HuH-7 (cell line): ENCODE data around the gene LINS1.

Experiments used
- DNase-seq: peaks from one replicate; pipeline ENCODE4 v3.0.0; 2011; ENCODE audit warnings: low spot score

The LINS1 gene

GRCh38 chr15:100553468-100553867 lies 48.5 kb downstream of the LINS1 start:
- DNase-seq: no peak

DNA sequence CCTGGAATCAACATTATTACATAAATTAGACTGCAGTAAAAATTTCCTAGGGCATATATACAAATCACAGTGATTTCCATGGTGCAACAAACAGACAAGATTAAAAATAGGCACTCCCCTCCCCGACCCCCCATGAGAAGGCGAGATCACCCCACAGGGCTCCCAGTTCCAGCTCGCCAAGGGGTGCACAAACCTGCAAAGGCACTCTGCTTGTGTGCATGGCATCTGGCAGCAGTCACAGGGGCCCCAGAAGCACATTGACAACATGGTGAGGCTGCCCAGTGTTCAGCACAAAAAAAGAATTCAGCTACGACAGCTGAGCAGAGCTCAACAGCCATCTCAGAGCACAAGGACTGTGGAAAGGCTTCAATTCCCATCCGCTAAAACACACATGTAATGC lies 54.0 kb downstream of the LINS1 start:
- no peak for DNase-seq

DNA sequence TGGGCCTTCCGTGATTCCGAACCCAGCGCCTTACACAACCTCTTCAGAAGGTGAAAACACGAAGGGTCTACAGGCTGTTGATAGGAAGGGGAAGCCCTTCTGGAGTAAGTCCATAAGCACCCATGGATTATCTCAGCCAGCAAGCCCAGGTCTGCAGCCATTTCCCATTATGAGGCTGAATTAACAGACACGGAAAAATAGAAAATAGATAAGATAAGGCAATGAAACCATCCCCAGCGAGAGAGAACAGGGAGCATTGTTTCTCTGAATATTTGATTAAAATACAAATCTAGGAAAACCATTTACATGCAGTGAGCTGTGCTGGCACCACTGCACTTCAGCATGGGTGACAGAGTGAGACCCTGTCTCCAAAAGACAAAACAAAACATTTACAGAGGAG lies 57.0 kb downstream of the LINS1 start:
- DNase-seq: no peak

DNA sequence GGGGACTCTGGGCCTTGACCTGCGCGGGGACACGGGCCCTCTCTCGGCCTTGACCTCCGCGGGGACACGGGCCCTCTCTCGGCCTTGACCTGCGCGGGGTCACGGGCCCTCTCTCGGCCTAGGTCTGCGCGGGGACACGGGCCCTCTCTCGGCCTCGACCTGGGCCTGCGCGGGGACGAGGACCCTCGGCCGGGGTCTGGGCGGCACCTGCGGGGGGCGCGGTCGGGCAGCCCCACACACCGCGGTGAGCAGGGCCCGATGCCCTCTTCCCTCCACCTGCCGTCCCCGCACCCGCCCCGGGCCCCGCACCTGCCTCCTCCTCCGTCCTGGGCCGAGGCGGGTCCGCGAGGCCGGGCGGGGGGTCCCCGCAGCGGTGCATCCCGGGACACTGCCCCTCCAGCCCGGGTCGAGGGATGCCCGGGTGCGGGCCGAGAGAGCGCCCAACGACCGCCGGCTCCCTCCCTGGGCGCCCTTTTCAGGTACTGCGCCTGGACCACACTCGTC lies 57.6 kb downstream of the LINS1 start:
- no peak for DNase-seq

- no peak for DNase-seq
Observed at GRCh38 chr15:100542290-100542689, 59.7 kb downstream of the LINS1 start.

DNA sequence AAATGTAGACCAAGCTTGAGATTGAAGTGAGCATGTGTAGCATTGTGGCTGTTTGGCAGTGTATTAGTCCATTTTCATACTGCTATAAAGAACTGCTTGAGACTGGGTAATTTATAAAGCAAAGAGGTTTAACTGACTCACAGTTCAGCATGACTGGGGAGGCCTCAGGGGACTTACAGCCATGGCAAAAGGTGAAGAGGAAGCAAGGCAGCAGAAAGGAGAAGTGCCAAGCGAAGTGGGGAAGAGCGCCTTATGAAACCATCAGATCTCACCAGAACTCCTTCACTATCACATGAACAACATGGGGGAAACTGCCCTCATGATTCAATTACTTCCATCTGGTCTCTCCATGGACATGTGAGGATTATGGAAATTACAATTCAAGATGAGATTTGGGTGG lies 64.7 kb downstream of the LINS1 start:
- DNase-seq: no peak

DNA sequence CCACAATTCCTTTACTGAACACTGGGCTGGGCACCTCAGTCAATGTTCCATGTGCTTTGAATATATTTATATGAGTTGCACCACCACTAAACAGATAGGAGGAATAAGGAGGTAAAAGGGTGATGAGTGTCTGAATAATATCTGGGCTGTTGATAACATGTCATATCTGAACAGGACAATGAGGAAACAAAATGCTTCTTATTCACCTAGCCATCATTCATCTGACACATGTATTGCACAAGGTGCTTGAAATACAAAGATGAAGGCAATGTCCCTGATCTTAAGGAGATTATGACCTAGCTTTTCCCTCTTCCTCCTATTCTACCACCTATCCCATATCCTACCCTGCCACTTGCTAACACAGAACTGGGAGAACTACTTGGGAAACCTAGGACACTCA lies 65.3 kb downstream of the LINS1 start:
- DNase-seq: no peak

GRCh38 chr15:100533886-100534285 lies 68.1 kb downstream of the LINS1 start:
- no peak for DNase-seq

GRCh38 chr15:100531823-100532327 lies 70.1 kb downstream of the LINS1 start:
- DNase-seq: no peak

DNA sequence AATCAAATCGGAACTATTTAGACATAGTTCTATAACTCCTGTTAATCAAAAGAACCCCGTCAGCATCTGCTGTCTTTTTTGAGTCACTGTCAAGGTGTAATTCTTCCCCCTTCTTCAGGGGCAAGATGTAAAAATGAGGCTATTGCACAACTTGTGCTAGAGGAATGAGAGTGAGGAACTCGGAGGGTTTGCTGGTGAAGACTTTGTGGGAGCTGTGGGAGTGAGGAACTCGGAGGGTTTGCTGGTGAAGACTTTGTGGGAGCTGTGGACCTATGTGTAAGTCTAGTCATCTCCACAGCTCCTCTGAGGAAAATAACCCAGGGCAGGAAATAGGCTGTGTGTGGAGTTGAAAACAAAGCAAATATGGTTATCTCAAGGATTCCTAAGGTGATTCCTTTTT lies 70.8 kb downstream of the LINS1 start:
- no peak for DNase-seq

DNA sequence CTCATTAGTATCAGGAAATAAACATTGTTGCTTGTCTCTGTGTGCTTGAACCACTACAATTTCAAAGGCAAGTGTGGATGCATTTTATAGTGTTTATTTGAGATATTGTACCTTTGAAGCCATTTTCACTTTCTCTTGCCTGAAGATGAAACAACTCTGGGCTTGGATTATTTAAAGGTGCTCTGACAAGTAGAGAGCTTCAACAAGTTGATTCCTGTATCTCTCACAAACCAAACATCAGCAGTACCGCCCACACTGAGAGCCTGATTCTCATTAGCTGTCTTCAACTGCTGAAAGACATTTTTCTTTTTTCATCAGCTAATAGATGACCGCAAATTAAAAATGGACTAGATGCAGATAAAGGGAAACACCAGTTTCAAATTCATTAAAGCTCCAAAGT lies 72.4 kb downstream of the LINS1 start:
- DNase-seq: no peak

DNA sequence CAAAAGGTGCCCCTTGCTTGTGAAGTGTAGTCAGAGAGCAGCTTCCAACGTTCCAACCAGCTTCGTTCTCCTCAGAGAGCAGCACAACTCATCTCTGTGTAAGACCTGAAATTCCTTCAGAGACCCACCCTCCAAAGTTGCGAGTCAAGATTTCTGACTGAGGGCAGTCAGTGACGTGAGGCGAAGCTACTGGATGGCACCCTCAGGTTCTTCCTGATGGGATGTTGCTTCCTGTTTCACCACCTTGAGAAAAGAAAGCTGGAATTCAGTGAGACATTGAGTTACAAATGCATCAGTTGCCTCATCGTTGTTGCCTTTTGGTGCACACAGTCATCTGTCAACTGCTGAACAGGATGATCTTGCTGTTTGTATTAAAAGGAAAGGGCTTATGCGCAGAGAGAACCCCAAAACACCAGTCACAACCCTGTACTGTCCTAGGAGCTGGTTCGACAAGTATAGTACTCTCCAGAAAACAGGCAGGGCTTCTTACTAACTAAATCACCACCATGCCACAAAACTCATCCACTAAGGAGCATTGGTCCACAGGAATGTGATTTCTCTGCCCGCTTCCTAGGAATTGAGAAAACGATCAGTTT lies 73.1 kb downstream of the LINS1 start, which contains the start of gene CERS3:
Gene CERS3 (minus strand): TSS at position 118 of the 596 bp plus-strand sequence. CDS start 27,101 bp downstream, outside the sequence.
- no peak for DNase-seq

DNA sequence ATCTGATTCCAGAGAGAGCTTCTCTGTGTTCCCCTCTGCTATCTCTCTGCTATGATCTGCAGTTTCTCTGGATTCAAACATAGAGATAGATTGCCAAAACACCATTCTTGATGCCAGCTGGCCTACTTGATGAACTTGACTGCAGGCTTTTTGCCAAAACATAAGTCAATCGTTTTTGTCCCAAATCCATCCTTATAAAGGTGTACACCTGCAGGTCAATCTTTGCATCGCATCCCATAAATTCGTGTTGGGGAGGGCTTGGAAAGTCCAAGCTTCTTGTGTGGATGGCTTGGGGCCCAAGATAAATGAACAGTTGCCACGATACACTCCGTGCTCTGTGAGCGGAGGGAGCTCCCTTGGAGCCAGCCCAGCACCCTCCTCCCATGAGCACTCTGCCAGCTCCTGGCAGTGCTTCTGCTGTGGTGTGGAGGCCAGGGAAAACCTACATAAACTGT lies 75.9 kb downstream of the LINS1 start:
- no peak for DNase-seq

GRCh38 chr15:100525436-100525835 lies 76.5 kb downstream of the LINS1 start:
- no peak for DNase-seq

GRCh38 chr15:100524326-100524725 lies 77.7 kb downstream of the LINS1 start:
- no peak for DNase-seq

DNA sequence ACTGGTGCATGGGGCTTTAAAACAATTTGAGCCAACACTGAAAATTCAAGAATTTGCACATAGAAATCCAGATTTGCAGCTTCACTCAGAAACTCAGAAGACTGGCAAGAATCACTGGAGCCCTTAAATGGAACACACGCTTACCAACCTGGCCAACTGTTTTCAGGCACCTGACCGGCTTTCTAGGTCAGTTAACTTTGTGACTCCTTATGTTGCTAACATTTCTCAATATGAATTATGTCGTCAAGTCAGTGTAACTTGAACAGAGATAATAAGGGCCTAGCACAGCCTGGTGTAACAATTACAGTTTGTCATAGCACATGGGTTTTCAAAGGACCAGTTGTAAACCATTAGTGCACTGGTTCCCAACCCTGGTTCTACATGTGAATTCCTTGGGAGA lies 80.1 kb downstream of the LINS1 start:
- no peak for DNase-seq

DNA sequence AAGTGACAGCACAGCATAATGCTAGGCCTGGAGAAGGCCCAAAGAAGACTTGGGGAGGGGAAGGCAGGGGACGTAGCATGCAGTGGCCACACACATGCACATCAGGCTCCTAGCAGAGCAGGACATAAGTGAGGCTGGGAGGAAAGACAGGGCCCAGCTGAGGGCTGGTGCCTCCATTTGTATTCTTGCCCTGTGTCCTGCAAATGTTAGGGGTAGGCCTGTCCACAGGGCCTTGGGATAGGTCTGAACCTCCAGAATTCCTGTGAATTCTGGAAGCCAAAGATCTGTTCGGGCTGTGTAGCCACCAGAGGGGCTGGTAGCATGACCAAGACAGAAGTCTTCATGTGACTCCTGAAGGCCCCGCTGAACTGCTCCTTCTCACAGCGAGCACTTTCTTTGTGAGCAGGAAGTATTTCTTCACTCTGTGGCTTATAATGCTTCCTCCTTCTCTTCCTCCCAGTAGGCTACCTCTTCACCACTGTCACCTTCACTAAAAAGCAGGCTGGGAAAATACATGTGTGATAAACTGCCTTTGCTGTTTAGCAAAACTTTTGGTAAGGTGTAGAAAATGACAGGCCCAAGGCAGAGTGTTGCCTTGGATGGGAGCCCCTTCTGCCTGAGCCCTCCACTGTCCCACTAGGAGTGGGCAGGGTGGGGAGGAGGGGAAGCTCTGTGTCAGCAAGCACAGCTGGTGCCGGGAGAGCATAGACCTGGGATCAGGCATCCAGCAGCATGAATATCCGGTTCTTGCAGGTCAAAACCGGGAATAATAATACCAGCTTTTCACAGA lies 81.7 kb downstream of the LINS1 start:
- no peak for DNase-seq

DNA sequence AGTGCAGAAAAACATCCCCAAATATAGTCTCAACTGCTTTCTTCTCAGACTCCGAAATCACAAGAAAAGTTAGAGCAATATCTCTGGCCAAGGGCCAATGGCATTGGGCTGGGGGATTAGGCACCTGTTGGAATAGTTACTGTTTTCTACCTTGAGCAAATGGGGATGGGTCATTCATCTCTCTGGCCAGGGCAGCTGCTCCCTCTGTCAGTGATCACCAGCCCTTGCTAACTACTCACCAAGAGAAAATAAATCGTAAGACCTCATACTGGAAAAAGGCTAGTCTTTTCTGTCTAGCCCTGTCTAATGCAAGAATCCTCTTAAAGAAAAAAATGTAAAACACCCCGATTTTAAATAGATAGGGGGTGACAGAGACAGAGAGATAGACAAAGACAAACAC lies 84.1 kb downstream of the LINS1 start:
- DNase-seq: no peak
